CD4-positive, alpha-beta T cell (primary cell): ENCODE data around the gene MKLN1. TPM values are rescaled to one million over a fixed set of nuclear protein-coding genes. Genes with fewer than 3 reads are reported as not detected.

ENCODE experiments used
- ATAC-seq: fragments of 200-7000 bp; cut with Tn5 transposase; one replicate; pipeline ENCODE4 v1.10.0; 2022; ENCODE audit warnings: mild to moderate bottlenecking; ENCODE audit not compliant: poor library complexity
- CTCF ChIA-PET: fragments of 350-600 bp; sonication (Branson Sonifier 250); formaldehyde crosslinking; loops from one replicate; lab custom pipeline; 2021; ENCODE audit warnings: antibody characterized with exemption, inconsistent platforms; lab: Charles Lee
- POLR2A ChIA-PET: fragments of 350-600 bp; sonication (Branson Sonifier 250); formaldehyde crosslinking; loops from one replicate; lab custom pipeline; 2021; ENCODE audit warnings: antibody characterized with exemption, inconsistent platforms; lab: Charles Lee
- DNase-seq, 14 experiments: peaks; one replicate each; pipeline ENCODE4 v3.0.0-alpha.2; 2013 to 2020; ENCODE audit warnings: mixed read lengths in 2 of 14
- H3K27ac ChIP-seq, 2 donors: one replicate each; pipeline versions ENCODE4 v1.5.1 to v1.7.0; 2013; ENCODE audit warnings: low read length in 2 of 2, low read depth in 1 of 2, mild to moderate bottlenecking in 1 of 2
- H3K27me3 ChIP-seq, 2 experiments: 1 replicate in 1 of 2; 2 replicates in 1 of 2; pipeline versions ENCODE4 v1.6.1 to v1.7.0; 2013; ENCODE audit warnings: low read length in 2 of 2, control low read depth in 1 of 2, mild to moderate bottlenecking in 1 of 2, moderate library complexity in 1 of 2; ENCODE audit not compliant: insufficient read depth in 2 of 2, control insufficient read depth in 1 of 2
- H3K36me3 ChIP-seq: one replicate; pipeline ENCODE4 v1.6.1; 2013; ENCODE audit warnings: low read length, control low read depth; ENCODE audit not compliant: insufficient read depth
- H3K4me1 ChIP-seq: one replicate; pipeline ENCODE4 v1.6.1; 2013; ENCODE audit warnings: low read length, control low read depth; ENCODE audit not compliant: insufficient read depth
- H3K4me3 ChIP-seq: one replicate; pipeline ENCODE4 v1.5.1; 2013; ENCODE audit warnings: mild to moderate bottlenecking, low read length, moderate library complexity
- H3K9me3 ChIP-seq, 2 experiments: 1 replicate in 1 of 2; 2 replicates in 1 of 2; pipeline versions ENCODE4 v1.6.1 to v1.7.0; 2013; ENCODE audit warnings: low read length in 2 of 2, mild to moderate bottlenecking in 2 of 2, control low read depth in 1 of 2, moderate library complexity in 1 of 2; ENCODE audit not compliant: control insufficient read depth in 1 of 2, insufficient read depth in 1 of 2
- H3K27ac Mint-ChIP-seq: one replicate; pipeline ENCODE4 v1.8.0; 2020; ENCODE audit warnings: mixed read lengths
- H3K27me3 Mint-ChIP-seq: one replicate; pipeline ENCODE4 v1.8.0; 2021; ENCODE audit warnings: mixed read lengths
- H3K36me3 Mint-ChIP-seq: one replicate; pipeline ENCODE4 v1.8.0; 2021; ENCODE audit warnings: low read depth, mixed read lengths
- H3K4me1 Mint-ChIP-seq: one replicate; pipeline ENCODE4 v1.8.0; 2021; ENCODE audit warnings: low read depth, mixed read lengths
- H3K4me3 Mint-ChIP-seq: one replicate; pipeline ENCODE4 v1.8.0; 2020; ENCODE audit warnings: mild to moderate bottlenecking, mixed read lengths
- H3K9me3 Mint-ChIP-seq: one replicate; pipeline ENCODE4 v1.8.0; 2020; ENCODE audit warnings: mixed read lengths
- CTCF ChIP-seq: fragments of 200-600 bp; IDR thresholded peaks from one replicate; pipeline ENCODE4 v1.8.0; 2022; ENCODE audit warnings: antibody characterized with exemption, mild to moderate bottlenecking
- intact Hi-C, 2 experiments: fragments of 100-400 bp; cut with DNase I in 1 of 2; cut with micrococcal nuclease in 1 of 2; formaldehyde crosslinking; loops; one replicate each; pipeline versions ENCODE4 v1.15.1 to v1.9.0; 2023 to 2025; cut with DNase I, micrococcal nuclease
- total RNA-seq, 174 experiments: library from RNA in 2 of 174; stranded (reverse) in 2 of 174; gene quantifications; one replicate each; pipeline ENCODE4 v1.2.3 and lab custom pipeline; 2021 to 2026

Gene MKLN1
- total RNA-seq, 2 experiments from 2014 or later: 47.2 to 53.7 TPM

- Mint-ChIP-seq H3K27me3 (no peaks in the 10 kb centered on the region), H3K4me1 (peaks cover 72% of the 10 kb centered on the region), H3K27ac (no peak overlapping the region), H3K9me3 (peaks cover 19% of the 10 kb centered on the region), H3K36me3 (peaks cover 56% of the 10 kb centered on the region), H3K4me3 (no peak overlapping the region)
- POLR2A ChIA-PET: interaction anchor here (1.0 to 1.4 kb wide), 2 partner anchors 8 to 71 kb away, joined by 3 to 10 read pairs; partner anchors contain the start of gene MKLN1
- ATAC-seq (no peak), DNase-seq (no peak)
- intact Hi-C loops: no loop called here
- TF ChIP-seq CTCF: no peak
- Histone ChIP-seq H3K27ac (no peak overlapping the region), H3K4me1 (peaks cover 3% of the 10 kb centered on the region), H3K4me3 (no peak overlapping the region), H3K27me3 (no peaks in the 10 kb centered on the region), H3K9me3 (peaks cover 6 to 17% of the 10 kb centered on the region in 2 experiments), H3K36me3 (no peaks in the 10 kb centered on the region)
- CTCF ChIA-PET: interaction anchor here (0.7 kb wide), 1 partner anchor 144 kb away, joined by 3 read pairs; no protein-coding TSS in a partner anchor
Measured at GRCh38 chr7:131335639-131336381, 8.1 kb downstream of the MKLN1 start.

- Histone ChIP-seq H3K36me3 (no peaks in the 10 kb centered on the region), H3K4me1 (peaks cover 3% of the 10 kb centered on the region), H3K4me3 (no peak overlapping the region), H3K9me3 (peaks cover 6 to 17% of the 10 kb centered on the region in 2 experiments), H3K27ac (no peak overlapping the region), H3K27me3 (no peaks in the 10 kb centered on the region)
- ATAC-seq: no peak
- POLR2A ChIA-PET: interaction anchor here (1.4 kb wide), 1 partner anchor 9 kb away, joined by 10 read pairs; the partner anchor contains the start of gene MKLN1
- intact Hi-C loops: no loop called here
- H3K36me3 Mint-ChIP-seq: peaks cover 62% of the 10 kb centered on the region
- peaks cover 72% of the 10 kb centered on the region for H3K4me1 Mint-ChIP-seq
- no peaks in the 10 kb centered on the region for H3K27me3 Mint-ChIP-seq
- no peak for DNase-seq
- no peak overlapping the region for H3K4me3 Mint-ChIP-seq
- peaks cover 19% of the 10 kb centered on the region for H3K9me3 Mint-ChIP-seq
- CTCF ChIA-PET: interaction anchor here (2.0 to 2.2 kb wide), 2 partner anchors 9 to 12 kb away, joined by 6 to 7 read pairs; partner anchors contain the start of gene MKLN1
- no peak for TF ChIP-seq CTCF
- H3K27ac Mint-ChIP-seq: no peak overlapping the region
Measured at GRCh38 chr7:131336956-131337355, 9.3 kb downstream of the MKLN1 start.

DNA sequence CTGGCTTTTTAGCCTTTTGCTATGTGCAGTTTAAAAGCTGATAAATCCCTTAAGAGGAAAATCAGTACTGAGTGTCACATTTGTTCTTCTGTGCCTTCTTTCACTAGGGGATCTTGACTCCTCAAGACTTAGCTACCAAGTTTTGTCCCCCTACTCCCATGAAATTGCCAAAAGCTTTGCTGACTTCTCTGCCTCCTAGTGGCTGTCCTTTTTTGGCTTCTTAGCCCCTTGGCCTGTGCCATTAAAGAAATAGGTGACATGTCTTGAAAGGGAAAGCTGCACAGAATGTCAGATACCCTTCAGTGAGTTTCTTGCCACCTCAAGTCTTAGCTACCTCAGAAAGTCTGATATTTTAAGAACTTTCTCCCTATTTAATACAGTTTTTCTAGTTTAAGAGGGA is 10.5 kb downstream of the MKLN1 start:
- H3K27ac ChIP-seq: no peak overlapping the region
- POLR2A ChIA-PET: interaction anchor here (1.0 to 1.3 kb wide), 2 partner anchors 11 to 49 kb away, joined by 3 to 4 read pairs; partner anchors contain the start of gene MKLN1
- no peaks in the 10 kb centered on the region for H3K36me3 ChIP-seq
- H3K4me1 ChIP-seq: no peaks in the 10 kb centered on the region
- Mint-ChIP-seq H3K27me3 (no peaks in the 10 kb centered on the region), H3K36me3 (peaks cover 66% of the 10 kb centered on the region), H3K27ac (no peak overlapping the region), H3K9me3 (peaks cover 19% of the 10 kb centered on the region), H3K4me1 (peaks cover 83% of the 10 kb centered on the region), H3K4me3 (no peak overlapping the region)
- CTCF ChIA-PET: interaction anchor here (0.8 to 2.2 kb wide), 4 partner anchors 9 to 355 kb away, joined by 3 to 7 read pairs (median 6); partner anchors contain the start of gene MKLN1
- H3K4me3 ChIP-seq: no peak overlapping the region
- intact Hi-C loops: no loop called here
- no peaks in the 10 kb centered on the region for H3K27me3 ChIP-seq
- ATAC-seq (no peak), DNase-seq (peak in 1 of 14 experiments; percentile 24)
- H3K9me3 ChIP-seq: peaks cover 5 to 17% of the 10 kb centered on the region in 2 experiments
- no peak for TF ChIP-seq CTCF
